Nephron progenitor cell (in vitro differentiated cells): ENCODE measurements around the gene EEF1A1.
"Not testable (repeated sequence)": the region's sequence is repeated elsewhere in the genome, so short reads cannot be mapped to it uniquely, and the experiment has no call there.

Source experiments
- DNase-seq: peaks from one replicate; pipeline ENCODE4 v3.0.0; 2021
- H3K27ac Mint-ChIP-seq: 2 replicates; pipeline ENCODE4 v1.8.0; 2021; ENCODE audit warnings: mild to moderate bottlenecking, moderate library complexity, mixed read lengths
- H3K27me3 Mint-ChIP-seq: 2 replicates; pipeline ENCODE4 v1.8.0; 2021; ENCODE audit warnings: mild to moderate bottlenecking, low read depth, mixed read lengths; ENCODE audit not compliant: poor library complexity
- H3K36me3 Mint-ChIP-seq: 2 replicates; pipeline ENCODE4 v1.8.0; 2021; ENCODE audit warnings: low read depth, mixed read lengths
- H3K4me1 Mint-ChIP-seq: 2 replicates; pipeline ENCODE4 v1.8.0; 2021; ENCODE audit warnings: mixed read lengths
- H3K4me3 Mint-ChIP-seq: 2 replicates; pipeline ENCODE4 v1.8.0; 2021; ENCODE audit warnings: mild to moderate bottlenecking, moderate library complexity, mixed read lengths
- H3K9me3 Mint-ChIP-seq: 2 replicates; pipeline ENCODE4 v1.8.0; 2021; ENCODE audit warnings: mild to moderate bottlenecking, moderate library complexity, mixed read lengths
- TF ChIP-seq, protein P1 (sequence below): fragments of 200-600 bp; sonication (generic); IDR thresholded peaks from 2 replicates; pipeline ENCODE4 v1.5.0; 2021; ENCODE audit warnings: antibody characterized with exemption

Gene EEF1A1

DNA sequence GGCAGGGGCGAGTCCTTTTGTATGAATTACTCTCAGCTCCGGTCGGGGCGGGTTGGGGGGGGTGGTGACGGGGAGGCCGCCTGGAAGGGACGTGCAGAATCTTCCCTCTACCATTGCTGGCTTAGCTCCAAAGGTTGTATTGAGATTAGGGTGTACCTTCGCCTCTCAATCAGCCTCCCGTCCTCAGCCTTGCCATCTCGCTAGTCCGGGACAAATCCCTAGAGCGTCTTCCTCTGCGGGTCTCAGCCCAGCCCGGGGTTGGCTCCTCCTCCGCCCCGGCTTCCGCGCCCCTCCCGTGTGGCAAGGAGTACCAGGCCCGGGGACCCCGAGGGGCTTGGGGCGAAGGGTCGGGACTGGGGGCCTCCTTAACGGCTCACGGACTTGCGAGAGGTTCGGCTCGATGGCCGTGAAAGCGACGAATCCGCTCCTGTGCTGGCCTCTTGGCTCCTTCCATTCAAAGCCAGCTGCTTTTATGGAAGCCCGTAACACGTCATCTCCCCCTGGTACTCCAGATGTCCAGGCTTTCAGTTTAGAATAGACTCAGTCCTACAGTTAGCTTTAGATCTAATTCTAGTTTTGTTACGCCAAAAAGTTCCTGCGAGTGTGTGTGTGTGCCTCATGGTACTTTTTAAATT is 636 bp upstream of the EEF1A1 start:
- DNase-seq: peak; percentile 75
- peaks cover 39% of the 10 kb centered on the region for H3K4me1 Mint-ChIP-seq
- TF ChIP-seq, protein P1, sequence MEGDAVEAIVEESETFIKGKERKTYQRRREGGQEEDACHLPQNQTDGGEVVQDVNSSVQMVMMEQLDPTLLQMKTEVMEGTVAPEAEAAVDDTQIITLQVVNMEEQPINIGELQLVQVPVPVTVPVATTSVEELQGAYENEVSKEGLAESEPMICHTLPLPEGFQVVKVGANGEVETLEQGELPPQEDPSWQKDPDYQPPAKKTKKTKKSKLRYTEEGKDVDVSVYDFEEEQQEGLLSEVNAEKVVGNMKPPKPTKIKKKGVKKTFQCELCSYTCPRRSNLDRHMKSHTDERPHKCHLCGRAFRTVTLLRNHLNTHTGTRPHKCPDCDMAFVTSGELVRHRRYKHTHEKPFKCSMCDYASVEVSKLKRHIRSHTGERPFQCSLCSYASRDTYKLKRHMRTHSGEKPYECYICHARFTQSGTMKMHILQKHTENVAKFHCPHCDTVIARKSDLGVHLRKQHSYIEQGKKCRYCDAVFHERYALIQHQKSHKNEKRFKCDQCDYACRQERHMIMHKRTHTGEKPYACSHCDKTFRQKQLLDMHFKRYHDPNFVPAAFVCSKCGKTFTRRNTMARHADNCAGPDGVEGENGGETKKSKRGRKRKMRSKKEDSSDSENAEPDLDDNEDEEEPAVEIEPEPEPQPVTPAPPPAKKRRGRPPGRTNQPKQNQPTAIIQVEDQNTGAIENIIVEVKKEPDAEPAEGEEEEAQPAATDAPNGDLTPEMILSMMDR: no peak
- peaks cover 39% of the 10 kb centered on the region for H3K36me3 Mint-ChIP-seq
- peak overlapping the region; percentile 100 for H3K27ac Mint-ChIP-seq
- peaks cover 3% of the 10 kb centered on the region for H3K9me3 Mint-ChIP-seq
- H3K27me3 Mint-ChIP-seq: no peaks in the 10 kb centered on the region
- H3K4me3 Mint-ChIP-seq: peak overlapping the region; percentile 99

DNA sequence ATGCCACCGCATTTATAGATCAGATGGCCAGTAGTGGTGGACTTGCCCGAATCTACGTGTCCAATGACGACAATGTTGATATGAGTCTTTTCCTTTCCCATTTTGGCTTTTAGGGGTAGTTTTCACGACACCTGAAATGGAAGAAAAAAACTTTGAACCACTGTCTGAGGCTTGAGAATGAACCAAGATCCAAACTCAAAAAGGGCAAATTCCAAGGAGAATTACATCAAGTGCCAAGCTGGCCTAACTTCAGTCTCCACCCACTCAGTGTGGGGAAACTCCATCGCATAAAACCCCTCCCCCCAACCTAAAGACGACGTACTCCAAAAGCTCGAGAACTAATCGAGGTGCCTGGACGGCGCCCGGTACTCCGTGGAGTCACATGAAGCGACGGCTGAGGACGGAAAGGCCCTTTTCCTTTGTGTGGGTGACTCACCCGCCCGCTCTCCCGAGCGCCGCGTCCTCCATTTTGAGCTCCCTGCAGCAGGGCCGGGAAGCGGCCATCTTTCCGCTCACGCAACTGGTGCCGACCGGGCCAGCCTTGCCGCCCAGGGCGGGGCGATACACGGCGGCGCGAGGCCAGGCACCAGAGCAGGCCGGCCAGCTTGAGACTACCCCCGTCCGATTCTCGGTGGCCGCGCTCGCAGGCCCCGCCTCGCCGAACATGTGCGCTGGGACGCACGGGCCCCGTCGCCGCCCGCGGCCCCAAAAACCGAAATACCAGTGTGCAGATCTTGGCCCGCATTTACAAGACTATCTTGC is 725 bp downstream of the EEF1A1 start:
- Mint-ChIP-seq H3K27me3 (no peaks in the 10 kb centered on the region), H3K4me3 (peak overlapping the region; percentile 99), H3K36me3 (peaks cover 53% of the 10 kb centered on the region), H3K4me1 (peaks cover 41% of the 10 kb centered on the region), H3K9me3 (peaks cover 3% of the 10 kb centered on the region), H3K27ac (peak overlapping the region; percentile 100)
- peak; percentile 64 for DNase-seq
- TF ChIP-seq, protein P1: no peak

DNA sequence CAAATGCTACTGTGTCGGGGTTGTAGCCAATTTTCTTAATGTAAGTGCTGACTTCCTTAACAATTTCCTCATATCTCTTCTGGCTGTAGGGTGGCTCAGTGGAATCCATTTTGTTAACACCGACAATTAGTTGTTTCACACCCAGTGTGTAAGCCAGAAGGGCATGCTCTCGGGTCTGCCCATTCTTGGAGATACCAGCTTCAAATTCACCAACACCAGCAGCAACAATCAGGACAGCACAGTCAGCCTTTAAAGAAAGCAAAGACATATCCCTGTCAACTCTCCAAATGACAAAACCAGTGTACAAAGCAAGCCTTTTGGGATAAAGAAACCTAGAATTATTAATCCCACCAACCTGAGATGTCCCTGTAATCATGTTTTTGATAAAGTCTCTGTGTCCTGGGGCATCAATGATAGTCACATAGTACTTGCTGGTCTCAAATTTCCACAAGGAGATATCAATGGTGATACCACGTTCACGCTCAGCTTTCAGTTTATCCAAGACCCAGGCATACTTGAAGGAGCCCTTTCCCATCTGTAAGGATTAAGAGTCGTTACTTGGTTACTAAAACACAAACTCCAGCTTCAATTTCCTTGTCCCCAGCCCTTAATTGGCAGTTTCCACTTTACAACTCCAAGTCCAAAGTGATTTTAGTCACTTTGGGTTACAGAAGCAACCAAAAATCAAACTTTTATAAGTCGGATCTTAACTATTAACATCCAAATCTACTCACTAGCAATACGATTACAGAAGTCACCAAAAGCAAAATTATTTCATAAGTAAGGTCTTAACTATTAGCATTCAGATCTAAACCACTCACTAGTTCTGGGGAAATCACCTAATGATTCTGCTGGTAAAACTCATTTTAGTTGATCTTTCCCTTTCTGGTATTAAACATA is 1.6 kb downstream of the EEF1A1 start:
- H3K9me3 Mint-ChIP-seq, DNase-seq, H3K27me3 Mint-ChIP-seq: not testable (repeated sequence)
- H3K36me3 Mint-ChIP-seq: peaks cover 59% of the 10 kb centered on the region
- peak overlapping the region; percentile 100 for H3K27ac Mint-ChIP-seq
- peak overlapping the region; percentile 99 for H3K4me3 Mint-ChIP-seq
- H3K4me1 Mint-ChIP-seq: peaks cover 41% of the 10 kb centered on the region

DNA sequence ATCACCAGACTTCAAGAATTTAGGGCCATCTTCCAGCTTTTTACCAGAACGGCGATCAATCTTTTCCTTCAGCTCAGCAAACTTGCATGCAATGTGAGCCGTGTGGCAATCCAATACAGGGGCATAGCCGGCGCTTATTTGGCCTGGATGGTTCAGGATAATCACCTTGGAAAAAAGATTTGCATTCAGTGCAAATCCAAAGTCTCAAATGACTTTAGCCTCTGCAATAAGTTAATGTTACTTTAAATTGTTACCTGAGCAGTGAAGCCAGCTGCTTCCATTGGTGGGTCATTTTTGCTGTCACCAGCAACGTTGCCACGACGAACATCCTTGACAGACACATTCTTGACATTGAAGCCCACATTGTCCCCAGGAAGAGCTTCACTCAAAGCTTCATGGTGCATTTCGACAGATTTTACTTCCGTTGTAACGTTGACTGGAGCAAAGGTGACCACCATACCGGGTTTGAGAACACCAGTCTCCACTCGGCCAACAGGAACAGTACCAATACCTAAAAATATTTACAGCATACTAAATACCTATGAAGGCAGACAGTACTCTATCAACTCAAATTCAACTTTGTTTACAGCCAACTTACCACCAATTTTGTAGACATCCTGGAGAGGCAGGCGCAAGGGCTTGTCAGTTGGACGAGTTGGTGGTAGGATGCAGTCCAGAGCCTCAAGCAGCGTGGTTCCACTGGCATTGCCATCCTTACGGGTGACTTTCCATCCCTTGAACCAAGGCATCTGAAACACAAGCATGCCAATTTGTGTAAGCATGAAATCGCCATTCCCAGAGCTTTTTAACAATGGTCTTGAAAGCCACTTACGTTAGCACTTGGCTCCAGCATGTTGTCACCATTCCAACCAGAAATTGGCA is 2.5 kb downstream of the EEF1A1 start:
- peaks cover 41% of the 10 kb centered on the region for H3K4me1 Mint-ChIP-seq
- H3K4me3 Mint-ChIP-seq: peak overlapping the region; percentile 99
- H3K9me3 Mint-ChIP-seq, DNase-seq, H3K27me3 Mint-ChIP-seq: not testable (repeated sequence)
- H3K27ac Mint-ChIP-seq: peak overlapping the region; percentile 92
- peaks cover 59% of the 10 kb centered on the region for H3K36me3 Mint-ChIP-seq

DNA sequence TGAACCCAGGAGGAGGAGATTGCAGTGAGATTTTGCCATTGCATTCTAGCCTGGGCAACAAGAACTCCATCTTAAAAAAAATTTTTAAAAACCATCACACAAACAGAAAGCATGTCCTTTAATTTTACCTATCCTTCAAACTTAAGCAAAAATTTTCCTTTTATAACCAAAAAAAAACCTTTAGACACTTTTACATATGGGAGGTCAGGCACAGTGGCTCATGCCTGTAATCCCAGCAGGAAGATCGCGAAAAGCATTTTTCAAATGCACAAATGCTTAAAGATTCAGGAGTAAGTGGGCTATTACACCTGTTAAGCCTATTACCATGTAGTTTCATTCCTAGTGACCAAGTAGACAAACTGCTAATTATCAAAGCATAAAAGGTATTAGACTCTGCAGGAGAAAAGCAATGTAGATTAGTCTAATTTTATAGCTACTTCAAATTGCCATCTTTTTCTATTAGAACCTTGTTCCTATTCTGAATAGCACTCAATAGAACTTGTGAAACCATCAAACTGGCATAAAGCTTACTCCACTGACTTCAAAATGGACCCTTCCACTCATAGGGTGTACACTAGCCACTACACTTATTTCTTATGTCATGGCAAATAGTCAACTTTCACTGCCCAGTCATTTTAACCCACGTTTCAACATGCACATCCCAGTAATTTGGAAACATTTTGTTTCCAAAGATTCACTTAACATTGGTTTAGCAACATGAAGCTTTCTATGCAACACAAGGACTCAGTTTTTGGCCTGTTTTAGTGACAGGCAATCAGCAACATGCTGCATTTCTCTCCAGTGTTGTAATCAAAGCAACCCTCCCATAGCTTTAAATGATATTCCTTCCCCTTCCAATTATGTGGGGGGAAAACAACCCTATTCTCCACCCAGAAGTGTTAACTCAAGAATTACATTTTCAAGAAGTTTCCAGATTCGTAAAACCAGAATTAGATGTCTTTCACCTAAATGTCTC is 4.0 kb downstream of the EEF1A1 start:
- Mint-ChIP-seq H3K9me3 (no peaks in the 10 kb centered on the region), H3K36me3 (peaks cover 60% of the 10 kb centered on the region), H3K4me1 (peaks cover 36% of the 10 kb centered on the region), H3K4me3 (peak overlapping the region; percentile 63), H3K27ac (peak overlapping the region; percentile 84), H3K27me3 (peaks cover 2% of the 10 kb centered on the region)
- DNase-seq: no peak
- TF ChIP-seq, protein P1: no peak
